Placental pericyte (primary cell): ENCODE data around the gene ETFDH. TPM values are rescaled to one million over a fixed set of nuclear protein-coding genes. Genes with fewer than 3 reads are reported as not detected.

Source experiments
- small RNA-seq: library from RNA; depleted of rRNA; stranded (forward); fragments of <200 nt; gene quantifications from one replicate; pipeline ENCODE3, GENCODE V24; 2012; ENCODE audit warnings: low replicate concordance
- total RNA-seq: library from RNA; depleted of rRNA; stranded (reverse); fragments of >200 nt; gene quantifications from 2 replicates; pipeline ENCODE4 v1.2.3, GENCODE V29; 2012

ETFDH gene
- 10.3 and 19.0 TPM in 2 replicates for total RNA-seq

DNA sequence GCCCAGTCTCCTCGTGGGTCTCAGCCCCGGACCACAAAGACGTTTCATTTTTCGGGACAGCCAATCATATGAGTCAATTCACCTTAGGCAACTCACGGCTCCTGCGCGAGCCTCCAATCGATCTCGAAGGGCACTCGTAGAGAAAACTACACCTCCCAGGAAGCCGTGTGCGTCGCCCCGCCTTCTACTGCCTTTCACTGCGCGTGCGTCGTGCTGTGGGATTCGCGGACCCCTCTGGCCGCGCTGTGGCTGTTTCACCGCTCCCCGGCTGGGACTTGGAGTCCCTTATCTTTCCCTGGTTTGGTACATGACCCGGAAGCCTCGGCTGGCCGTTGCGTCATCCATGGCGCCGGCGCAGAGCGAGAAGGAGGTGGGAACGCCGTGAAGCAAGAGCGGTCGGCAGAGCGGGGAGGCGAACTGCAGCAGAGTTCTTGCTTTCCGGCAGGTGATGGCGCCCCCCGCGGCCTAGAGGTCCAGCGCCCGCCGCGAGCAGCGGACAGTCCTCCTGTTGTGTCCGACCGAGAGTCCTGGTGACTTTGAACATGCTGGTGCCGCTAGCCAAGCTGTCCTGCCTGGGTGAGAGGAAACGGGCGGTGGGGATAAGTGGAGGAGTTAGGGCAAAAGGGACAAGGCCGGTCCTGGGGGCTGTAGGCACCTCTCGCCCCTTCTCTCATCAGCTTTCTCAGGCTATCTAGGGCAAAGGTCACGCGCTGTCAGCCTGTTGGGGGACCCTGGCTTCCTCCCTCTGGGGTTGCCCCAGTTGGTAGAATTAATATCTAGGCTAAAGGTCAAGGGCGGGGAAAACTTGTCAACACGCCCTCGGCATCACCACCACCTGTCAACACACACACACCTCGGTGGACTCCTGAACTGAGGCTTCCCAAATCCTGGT is at the start of gene ETFDH:
Gene ETFDH (plus strand): TSS at position 382 of the 892 bp plus-strand sequence. CDS start 161 bp downstream, at position 543.

DNA sequence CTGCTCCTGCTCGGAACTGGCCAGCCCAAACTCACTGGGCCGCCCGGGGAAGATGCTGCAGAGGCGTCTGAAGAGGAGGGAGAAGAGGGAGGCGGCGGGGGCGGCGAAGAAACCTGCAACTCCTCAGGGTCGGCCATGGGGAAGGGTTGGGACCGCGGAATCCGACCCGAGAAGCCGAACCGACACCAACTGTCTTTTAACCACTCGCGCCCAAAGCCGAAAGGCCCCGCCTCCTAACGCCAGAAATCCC is 506 bp upstream of the ETFDH start, which contains the start of gene C4orf46:
Gene C4orf46 (minus strand): TSS at position 223 of the 250 bp plus-strand sequence. CDS start 86 bp downstream, at position 137.

GRCh38 chr4:158722917-158723793 is 51.1 kb downstream of the ETFDH start, which contains the start of gene PPID:
Gene PPID, minus strand, starts transcription at chr4:158723396. Its CDS starts 108 bp downstream, at chr4:158723288.

Small RNAs within 50 kb of the gene (small RNA-seq; reads per million reads assigned to genes)
- not detected for gene RF00012

Other genes with a start within 250 kb of the ETFDH start
- gene RXFP1, start 150.4 kb upstream of the ETFDH start, total RNA-seq = 0.29 TPM in 1 of 2 replicates, not detected in the other
- gene C4orf46, start 409 bp upstream of the ETFDH start, total RNA-seq = 3.3 and 29.3 TPM in 2 replicates
- 12.9 and 18.8 TPM in 2 replicates for gene PPID, start 51.1 kb downstream of the ETFDH start, total RNA-seq
- gene FNIP2, start 96.7 kb downstream of the ETFDH start, total RNA-seq = 20.6 and 33.1 TPM in 2 replicates